Activated naive CD4-positive, alpha-beta T cell treated with anti-CD3 and anti-CD28 coated beads, Interleukin-2, amount 50 U/mL, for 72 hours (primary cell): ENCODE data around the gene SRP54. TPM values are rescaled to one million over a fixed set of nuclear protein-coding genes. Genes with fewer than 3 reads are reported as not detected.
A peak's percentile ranks its signal among the peaks of the same experiment; 100 is the strongest.
"Not testable (repeated sequence)": the region's sequence is repeated elsewhere in the genome, so short reads cannot be mapped to it uniquely, and the experiment has no call there.

Experiments used
- ATAC-seq, 2 donors: fragments of 150-1000 bp; cut with Tn5 transposase; 2 replicates each; pipeline ENCODE4 v1.10.0; 2021; ENCODE audit warnings: mild to moderate bottlenecking in 2 of 2, moderate library complexity in 2 of 2
- DNase-seq, 2 donors: peaks; one replicate each; pipeline ENCODE4 v3.0.0; 2021 to 2022; ENCODE audit warnings: low spot score in 2 of 2
- H3K27ac Mint-ChIP-seq, 2 donors: one replicate each; pipeline ENCODE4 v1.8.0; 2022; ENCODE audit warnings: mild to moderate bottlenecking in 2 of 2, mixed read lengths in 2 of 2
- H3K36me3 Mint-ChIP-seq, 2 donors: one replicate each; pipeline ENCODE4 v1.8.0; 2022; ENCODE audit warnings: mixed read lengths in 2 of 2
- H3K9me3 Mint-ChIP-seq, 2 donors: one replicate each; pipeline ENCODE4 v1.8.0; 2022; ENCODE audit warnings: mixed read lengths in 2 of 2
- total RNA-seq, 2 donors: library from RNA; stranded (reverse); gene quantifications; one replicate each; pipeline ENCODE4 v1.2.3, GENCODE V29; 2022

The SRP54 gene
- total RNA-seq, result 100 to 1,000 TPM in 1 of 2 donors, 10 to 100 TPM in 1; 96.4 to 117 TPM

DNA sequence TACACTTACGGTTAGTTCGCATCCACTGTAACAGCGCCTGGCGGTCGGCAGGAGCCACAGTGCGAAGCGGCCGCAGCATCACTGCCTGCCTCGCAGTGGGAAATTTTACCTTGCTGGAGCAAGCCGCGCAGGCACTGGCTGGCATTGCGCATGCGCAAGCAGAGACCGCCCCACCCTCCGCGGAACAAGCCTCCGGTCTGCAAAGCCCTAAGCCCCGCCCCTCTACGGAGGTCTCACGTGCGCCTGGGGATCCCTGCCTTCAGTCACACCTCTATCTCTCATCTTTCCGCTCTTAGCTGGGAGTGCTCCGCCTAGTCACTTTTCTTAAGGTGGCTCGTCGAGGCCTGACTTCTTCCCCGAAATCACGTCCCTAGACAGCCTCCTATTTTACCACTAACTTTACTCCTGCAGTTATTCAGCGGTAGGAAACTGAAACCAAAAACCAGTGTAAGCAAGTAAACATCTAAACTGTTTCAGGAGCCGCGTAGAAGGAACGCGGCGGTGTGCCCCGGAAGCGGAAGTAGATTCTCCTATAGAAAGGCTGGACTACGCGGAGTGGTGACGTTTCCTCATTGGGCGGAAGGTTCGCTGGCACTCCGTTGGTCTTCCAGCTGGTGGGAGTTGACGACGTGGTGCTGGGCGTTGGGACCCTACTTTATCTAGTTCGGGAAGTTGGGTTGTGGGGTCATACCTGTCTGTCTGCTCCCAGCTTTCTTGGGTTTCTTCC lies at the start of gene SRP54:
TSS of gene SRP54 (plus strand) at position 572 of the 727 bp plus-strand sequence. CDS start 13,718 bp downstream, outside the sequence.
- Mint-ChIP-seq H3K36me3 (peaks cover 6 to 20% of the 10 kb centered on the region in 2 donors), H3K27ac (no peak within 1 kb of the TSS), H3K9me3 (no peaks in the 10 kb centered on the region)
- DNase-seq (peak; percentile 99 to 100), ATAC-seq (peak; percentile 89 to 91)

DNA sequence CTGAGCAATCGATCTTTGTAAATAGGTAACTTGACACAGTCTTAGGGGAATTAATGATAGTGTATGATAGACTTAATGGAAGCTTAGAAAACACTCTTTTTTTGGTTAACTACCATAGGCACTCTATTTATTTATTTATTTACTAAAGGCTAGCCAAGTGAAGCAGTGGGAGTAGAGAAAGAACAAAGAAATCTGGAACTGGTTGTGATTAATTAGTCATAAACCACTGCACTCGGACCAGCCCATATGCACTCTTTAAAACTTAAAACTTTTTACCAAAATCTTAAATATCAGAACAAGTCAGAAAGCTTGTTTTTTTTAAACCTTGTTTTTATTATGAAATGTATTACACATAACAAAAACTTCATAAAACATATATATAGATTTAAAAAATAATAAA lies 49.5 kb upstream of the SRP54 start:
- Mint-ChIP-seq H3K9me3 (peaks cover 0 to 4% of the 10 kb centered on the region in 2 donors), H3K27ac (peak overlapping the region; percentile 63 to 84), H3K36me3 (peaks cover 0 to 16% of the 10 kb centered on the region in 2 donors)
- ATAC-seq (no peak), DNase-seq (no peak)

DNA sequence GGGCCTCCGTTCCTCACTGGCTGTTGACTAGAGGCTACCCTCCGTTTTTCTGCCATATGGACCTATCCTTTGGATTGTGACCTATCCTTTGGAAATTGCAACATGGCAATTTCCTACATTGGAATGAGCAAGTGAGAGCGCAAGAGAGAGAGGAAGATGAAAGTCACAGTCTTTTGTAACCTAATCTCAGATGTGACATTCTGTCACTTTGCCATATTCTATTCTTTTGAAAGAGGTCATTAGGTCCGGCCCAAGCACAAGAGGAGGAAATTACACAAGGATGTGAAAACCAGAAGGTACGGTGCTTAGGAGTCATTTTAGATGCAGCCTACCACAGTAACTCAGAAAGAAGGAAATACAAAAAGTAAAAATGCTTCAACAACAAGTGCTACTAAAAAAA lies 47.3 kb upstream of the SRP54 start:
- Mint-ChIP-seq H3K9me3 (peaks cover 0 to 4% of the 10 kb centered on the region in 2 donors), H3K27ac (peak overlapping the region in 1 of 2 donors; percentile 93), H3K36me3 (peaks cover 0 to 6% of the 10 kb centered on the region in 2 donors)
- ATAC-seq, result no peak
- DNase-seq, result no peak

DNA sequence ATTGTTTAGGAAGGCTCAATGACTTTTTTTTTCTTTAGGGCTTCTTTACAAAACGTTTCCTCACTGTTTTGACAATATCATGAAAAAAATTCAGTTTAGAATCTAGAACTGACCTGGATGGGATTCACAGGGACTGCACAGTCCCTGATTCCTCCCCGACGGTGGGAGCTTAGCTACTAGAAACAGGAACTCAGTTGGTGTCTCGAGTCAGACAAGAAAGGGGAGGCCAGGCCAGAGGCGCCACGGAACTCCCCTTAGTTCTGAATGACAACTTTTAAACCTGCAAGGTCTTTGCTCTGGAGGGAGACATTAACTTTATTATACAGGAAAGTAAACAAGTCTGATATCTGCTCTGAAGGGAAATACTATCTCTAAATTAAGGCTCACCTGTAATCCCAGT lies 45.4 kb upstream of the SRP54 start:
- DNase-seq, result no peak
- no peak for ATAC-seq
- Mint-ChIP-seq H3K36me3 (peaks cover 6 to 13% of the 10 kb centered on the region in 2 donors), H3K9me3 (peaks cover 4 to 9% of the 10 kb centered on the region in 2 donors), H3K27ac (peak overlapping the region in 1 of 2 donors; percentile 61)

DNA sequence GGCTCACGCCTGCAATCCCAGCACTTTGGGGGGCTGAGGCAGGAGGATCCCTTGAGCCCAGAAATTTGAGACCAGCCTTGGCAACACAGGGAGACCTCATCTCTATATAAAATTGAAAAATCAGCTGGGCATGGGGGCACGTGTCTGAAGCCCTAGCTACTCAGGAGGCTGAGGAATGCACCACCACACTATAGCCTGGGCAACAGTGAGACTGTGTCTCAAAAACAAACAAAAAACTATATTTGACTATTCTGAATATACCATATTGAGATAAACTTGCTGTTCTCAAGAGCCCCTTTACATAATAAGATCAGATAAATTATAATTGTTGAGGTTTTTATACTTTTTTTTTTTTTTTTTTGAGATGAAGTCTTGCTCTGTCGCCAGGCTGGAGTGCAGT lies 44.9 kb upstream of the SRP54 start:
- Mint-ChIP-seq H3K36me3 (peaks cover 6 to 14% of the 10 kb centered on the region in 2 donors), H3K27ac (peak overlapping the region in 1 of 2 donors; percentile 61), H3K9me3 (peaks cover 4 to 9% of the 10 kb centered on the region in 2 donors)
- no peak for ATAC-seq
- no peak for DNase-seq

DNA sequence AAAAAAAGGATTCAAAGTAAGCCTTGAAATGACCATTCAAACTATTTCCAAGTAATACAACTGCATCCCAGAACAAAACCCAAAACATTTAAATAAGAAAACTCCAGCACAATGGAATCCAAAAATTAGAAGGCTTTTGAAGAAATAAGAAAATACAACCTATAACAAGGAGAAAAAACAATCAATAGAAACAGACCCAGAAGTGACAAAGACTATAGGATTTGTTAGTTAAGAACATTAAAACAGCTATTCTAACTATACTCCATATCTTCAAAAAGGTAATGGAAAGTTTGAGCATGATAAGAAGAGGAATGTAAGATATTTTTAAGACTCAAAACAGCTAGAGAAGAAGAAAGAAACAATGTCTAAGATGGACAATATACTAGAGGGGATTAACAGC lies 39.3 kb upstream of the SRP54 start:
- H3K36me3 Mint-ChIP-seq, result peaks cover 18 to 27% of the 10 kb centered on the region in 2 donors
- peak overlapping the region in 1 of 2 donors; percentile 32 for H3K27ac Mint-ChIP-seq
- no peak for ATAC-seq
- peaks cover 13 to 15% of the 10 kb centered on the region in 2 donors for H3K9me3 Mint-ChIP-seq
- no peak for DNase-seq

DNA sequence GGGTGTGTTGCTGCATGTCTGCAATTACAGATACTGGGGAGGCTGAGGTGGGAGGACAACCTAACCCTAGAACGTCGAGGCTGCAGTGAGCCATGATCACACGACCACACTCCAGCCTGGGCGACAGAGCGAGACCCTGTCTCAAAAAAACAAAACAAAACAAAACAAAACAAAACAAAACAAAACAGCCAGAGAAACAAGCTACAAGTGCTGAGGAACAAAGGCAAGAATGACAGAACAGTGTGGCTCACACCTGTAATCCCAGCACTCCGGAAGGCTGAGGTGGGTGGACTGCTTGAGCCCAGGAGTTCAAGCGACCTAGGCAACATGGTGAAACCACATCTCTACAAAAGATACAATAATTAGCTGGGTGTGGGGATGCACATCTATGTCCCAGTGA lies 38.0 kb upstream of the SRP54 start:
- ATAC-seq, result no peak
- no peak for DNase-seq
- no peak overlapping the region for H3K27ac Mint-ChIP-seq
- peaks cover 18 to 27% of the 10 kb centered on the region in 2 donors for H3K36me3 Mint-ChIP-seq
- H3K9me3 Mint-ChIP-seq, result peaks cover 13 to 15% of the 10 kb centered on the region in 2 donors

DNA sequence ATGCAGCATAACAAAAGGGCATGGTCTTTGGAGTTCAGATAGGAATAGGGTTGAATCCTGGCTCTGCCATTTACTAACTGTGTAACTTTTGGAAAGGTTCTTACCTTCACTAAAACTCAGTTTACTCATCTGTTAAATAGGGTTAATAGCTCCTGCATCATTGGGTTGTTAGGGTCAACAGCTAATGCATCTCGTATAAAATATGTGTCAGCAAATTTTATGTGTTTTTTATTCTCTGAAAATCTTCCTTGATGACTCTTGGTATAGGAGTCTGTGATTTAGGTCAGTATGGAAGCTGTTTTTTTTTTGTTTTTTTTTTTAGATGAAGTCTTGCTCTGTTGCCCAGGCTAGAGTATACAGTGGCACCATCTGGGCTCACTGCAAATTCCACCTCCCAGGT lies 36.1 kb upstream of the SRP54 start:
- DNase-seq, result no peak
- peaks cover 13 to 15% of the 10 kb centered on the region in 2 donors for H3K9me3 Mint-ChIP-seq
- ATAC-seq, result no peak
- peaks cover 18 to 27% of the 10 kb centered on the region in 2 donors for H3K36me3 Mint-ChIP-seq
- H3K27ac Mint-ChIP-seq, result no peak overlapping the region

DNA sequence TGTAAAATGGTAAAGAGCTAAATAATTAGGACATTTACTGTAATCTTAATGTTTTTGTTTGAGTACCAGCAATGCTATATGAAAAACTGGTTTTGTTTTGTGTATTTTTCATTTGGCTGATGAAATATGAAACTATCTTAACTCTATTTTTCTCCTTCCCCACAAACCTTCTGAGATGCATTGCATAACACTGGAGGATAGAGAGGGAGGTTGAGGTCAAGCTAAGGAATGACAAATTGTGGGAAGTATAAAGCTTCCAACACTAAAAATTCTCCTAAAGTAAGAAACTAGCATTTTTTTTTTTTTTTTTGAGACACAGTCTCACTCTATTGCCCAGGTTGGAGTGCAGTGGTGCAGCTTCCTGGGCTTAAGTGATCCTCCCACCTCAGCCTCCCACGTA lies 31.5 kb upstream of the SRP54 start:
- Mint-ChIP-seq H3K9me3 (no peaks in the 10 kb centered on the region), H3K27ac (no peak overlapping the region), H3K36me3 (peaks cover 4 to 6% of the 10 kb centered on the region in 2 donors)
- DNase-seq (no peak), ATAC-seq (no peak)

DNA sequence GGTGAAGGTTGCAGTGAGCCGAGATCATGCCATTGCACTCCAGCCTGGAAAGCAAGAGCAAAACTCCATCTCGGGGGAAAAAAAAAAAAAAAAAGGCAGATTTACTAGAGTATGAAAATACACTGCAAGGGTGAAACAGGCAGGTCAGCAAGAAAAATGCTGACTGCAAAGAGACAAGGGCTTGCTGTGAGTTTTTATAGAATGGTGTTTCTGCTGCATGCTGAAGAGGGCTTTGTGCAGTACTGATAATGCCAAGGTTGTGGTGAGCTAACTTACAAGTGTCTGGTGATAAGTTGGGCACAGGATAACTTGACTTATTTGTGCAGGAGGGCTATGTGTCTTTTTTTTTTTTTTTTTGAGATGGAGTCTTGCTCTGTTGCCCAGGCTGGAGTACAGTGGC lies 25.9 kb upstream of the SRP54 start:
- Mint-ChIP-seq H3K27ac (no peak overlapping the region), H3K36me3 (peaks cover 5 to 18% of the 10 kb centered on the region in 2 donors), H3K9me3 (no peaks in the 10 kb centered on the region)
- ATAC-seq, result no peak
- DNase-seq, result no peak

DNA sequence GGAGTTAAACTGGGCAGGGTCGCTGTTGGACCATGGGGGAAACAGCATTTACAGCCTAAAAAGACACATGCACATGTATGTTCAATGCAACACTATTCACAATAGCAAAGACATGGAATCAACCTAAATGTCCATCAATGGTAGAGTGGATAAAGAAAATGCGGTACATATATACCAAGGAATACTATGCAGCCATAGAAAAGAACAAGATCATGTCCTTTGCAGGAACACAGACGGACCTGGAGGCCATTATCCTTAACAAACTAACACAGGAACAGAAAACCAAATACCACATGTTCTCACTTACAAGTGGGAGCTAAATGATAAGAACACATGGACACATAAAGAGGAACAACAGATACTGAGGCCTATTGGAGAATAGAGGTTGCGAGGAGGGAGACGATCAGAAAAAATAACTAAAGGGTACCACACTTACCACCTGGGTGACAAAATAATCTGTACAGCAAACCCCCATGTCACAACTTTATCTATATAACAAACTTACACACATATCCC lies 25.0 kb upstream of the SRP54 start:
- Mint-ChIP-seq H3K36me3 (peaks cover 0 to 18% of the 10 kb centered on the region in 2 donors), H3K27ac (no peak overlapping the region), H3K9me3 (no peaks in the 10 kb centered on the region)
- ATAC-seq (no peak), DNase-seq (no peak)

DNA sequence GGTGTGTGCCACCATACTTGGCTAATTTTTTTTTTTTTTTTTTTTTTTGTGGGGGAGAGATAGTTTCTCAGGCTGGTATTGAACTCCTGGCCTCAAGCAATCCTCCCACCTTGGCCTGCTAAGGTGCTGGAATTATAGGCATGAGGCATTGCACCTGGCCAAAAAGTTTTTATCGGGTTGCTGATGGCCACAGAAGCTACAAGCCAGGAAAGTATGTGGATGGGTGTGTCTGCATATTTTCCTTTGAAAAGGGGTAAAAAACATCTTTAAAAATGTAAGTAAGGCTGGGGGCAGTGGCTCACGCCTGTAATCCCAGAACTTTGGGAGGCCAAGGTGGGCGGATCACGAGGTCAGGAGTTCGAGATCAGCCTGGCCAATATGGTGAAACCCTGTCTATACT lies 20.7 kb upstream of the SRP54 start:
- H3K9me3 Mint-ChIP-seq, DNase-seq, H3K27ac Mint-ChIP-seq, ATAC-seq: not testable (repeated sequence)
- H3K36me3 Mint-ChIP-seq, result peaks cover 5 to 11% of the 10 kb centered on the region in 2 donors

DNA sequence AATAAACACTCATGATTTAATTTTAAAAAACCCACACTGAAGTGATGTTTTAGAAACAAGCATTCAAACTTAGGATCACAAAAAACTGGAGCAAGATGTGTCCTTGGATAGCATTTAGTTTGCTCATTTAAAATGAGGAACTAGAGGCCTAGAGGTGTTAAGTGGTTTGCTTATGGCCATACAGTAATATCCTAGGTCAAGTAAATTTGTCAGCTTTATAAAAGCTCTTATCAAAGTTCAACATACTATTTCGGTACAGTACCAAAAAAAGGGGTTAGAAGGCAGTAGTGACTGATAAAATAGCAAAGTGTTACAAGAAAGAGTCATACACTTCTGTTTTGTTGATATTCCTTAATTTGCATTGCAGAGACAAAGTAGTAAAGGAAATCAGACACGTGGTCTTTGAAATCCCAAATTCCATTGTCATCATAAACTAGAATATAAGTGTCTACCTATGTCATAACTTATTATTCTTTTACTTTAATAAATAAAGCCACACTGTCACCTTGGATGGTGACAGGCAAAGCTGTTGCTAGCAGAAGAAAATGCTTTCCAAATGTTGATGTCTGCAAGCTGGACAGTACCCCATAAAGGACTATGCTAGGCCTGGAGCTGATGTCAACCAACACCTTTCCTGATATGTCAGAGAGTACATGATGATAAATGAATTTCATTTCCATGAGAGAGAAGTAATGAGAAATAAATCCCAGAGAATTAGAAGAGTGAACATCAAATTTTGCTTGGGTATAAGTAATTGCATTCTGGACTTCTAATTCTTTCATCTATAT lies 17.6 kb upstream of the SRP54 start:
- no peaks in the 10 kb centered on the region for H3K9me3 Mint-ChIP-seq
- DNase-seq (no peak), ATAC-seq (no peak)
- H3K36me3 Mint-ChIP-seq, result peaks cover 2 to 20% of the 10 kb centered on the region in 2 donors
- H3K27ac Mint-ChIP-seq, result no peak overlapping the region

DNA sequence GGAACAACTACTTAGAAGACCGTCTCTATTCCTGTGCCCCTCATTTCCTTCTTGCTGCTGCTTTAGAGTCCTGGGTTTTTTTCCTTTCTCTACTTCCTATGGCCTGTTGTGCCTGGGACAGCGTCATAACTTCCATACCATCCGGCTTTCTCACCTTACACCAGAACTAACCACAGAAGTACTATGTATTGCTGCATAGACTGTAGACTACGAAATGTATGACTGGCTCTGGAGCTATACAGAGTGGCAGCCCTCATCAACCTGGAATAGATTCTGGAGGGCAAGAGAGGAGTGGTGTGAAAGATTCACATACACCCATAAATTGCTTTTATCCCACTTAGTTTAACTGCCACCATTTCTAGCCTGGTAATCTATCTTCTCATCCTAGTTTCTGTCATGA lies 16.9 kb upstream of the SRP54 start:
- Mint-ChIP-seq H3K27ac (peak overlapping the region; percentile 59 to 77), H3K36me3 (peaks cover 0 to 20% of the 10 kb centered on the region in 2 donors), H3K9me3 (no peaks in the 10 kb centered on the region)
- ATAC-seq (peak in 1 of 2 donors; percentile 19), DNase-seq (no peak)

DNA sequence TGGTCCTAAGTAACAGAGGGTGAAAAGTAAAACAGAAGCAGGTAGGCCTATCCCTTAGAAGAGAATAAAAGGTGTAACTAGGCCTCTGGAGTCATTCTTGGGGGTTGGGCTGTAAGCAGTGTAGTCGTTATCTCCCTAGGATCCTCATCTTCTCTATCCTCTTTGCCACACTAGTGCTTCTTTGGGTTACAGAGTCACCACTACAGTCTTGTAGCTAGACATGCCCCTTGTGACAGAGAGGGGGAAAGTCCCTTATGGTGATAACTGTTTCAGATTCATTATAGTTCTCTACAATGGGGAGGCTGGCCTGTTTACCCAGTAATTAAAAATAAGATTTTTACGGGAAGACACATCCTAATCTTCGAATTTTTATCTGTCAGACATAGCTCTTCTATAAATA lies 16.4 kb upstream of the SRP54 start:
- Mint-ChIP-seq H3K27ac (peak overlapping the region; percentile 59 to 77), H3K36me3 (peaks cover 0 to 20% of the 10 kb centered on the region in 2 donors), H3K9me3 (no peaks in the 10 kb centered on the region)
- DNase-seq (no peak), ATAC-seq (peak; percentile 86 to 98)

DNA sequence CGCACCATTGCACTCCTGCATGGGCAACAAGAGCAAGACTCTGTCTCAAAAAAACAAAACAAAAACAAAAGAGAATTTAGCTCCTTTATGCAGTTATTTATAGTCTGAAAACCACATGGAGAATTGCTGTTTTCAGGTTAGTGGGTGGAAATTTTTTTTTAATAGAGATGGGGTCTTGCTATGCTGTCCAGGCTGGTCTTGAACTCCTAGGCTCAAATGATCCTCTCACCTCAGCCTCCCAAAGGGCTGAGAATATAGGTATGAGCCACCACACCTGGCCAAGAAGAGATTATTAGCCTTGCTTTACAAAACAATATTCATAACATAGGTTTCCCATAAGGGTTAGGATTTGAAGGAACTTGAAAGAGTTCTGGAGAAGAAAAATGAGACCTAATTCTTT lies 12.1 kb upstream of the SRP54 start:
- ATAC-seq, result no peak
- DNase-seq, result no peak
- no peak overlapping the region for H3K27ac Mint-ChIP-seq
- no peaks in the 10 kb centered on the region for H3K9me3 Mint-ChIP-seq
- peaks cover 0 to 27% of the 10 kb centered on the region in 2 donors for H3K36me3 Mint-ChIP-seq

DNA sequence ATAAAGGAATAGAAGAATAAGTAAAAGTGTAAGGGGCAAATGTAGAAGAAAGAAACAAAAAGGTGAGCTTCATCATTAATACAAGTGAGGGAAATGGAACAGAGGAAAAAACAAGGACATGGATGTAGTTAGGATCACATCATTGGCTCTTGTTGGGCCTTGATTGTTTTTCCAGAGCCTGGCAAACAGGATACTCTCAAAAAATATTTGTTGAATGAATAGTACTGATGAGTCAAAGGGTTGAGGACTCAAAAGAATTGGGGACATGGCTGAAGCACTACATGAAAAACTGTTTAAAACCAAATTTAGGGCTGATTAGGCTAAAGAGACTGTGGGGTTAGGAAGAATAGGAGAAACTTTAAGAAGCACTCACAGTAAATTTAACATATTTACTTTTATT lies 11.4 kb upstream of the SRP54 start:
- ATAC-seq (no peak), DNase-seq (no peak)
- H3K27ac Mint-ChIP-seq, result peak overlapping the region in 1 of 2 donors; percentile 47
- H3K36me3 Mint-ChIP-seq, result peaks cover 0 to 22% of the 10 kb centered on the region in 2 donors
- no peaks in the 10 kb centered on the region for H3K9me3 Mint-ChIP-seq
